PFSK-1 (cell line): ENCODE results near the gene SF3A1.

Source experiments
- FOXP2 ChIP-seq: optimal IDR thresholded peaks from 2 replicates; pipeline ENCODE3; 2011; ENCODE audit warnings: borderline replicate concordance, control low read depth, inconsistent platforms; ENCODE audit not compliant: insufficient read depth; ENCODE audit errors: extremely low read length, extremely low read depth
- POLR2AphosphoS5 ChIP-seq: IDR thresholded peaks from 2 replicates; pipeline ENCODE4 v1.6.1; 2012; ENCODE audit warnings: low read depth, mild to moderate bottlenecking, control low read depth, low read length, moderate library complexity
- SIN3A ChIP-seq: IDR thresholded peaks from 2 replicates; pipeline ENCODE4 v1.6.1; 2012; ENCODE audit warnings: mild to moderate bottlenecking, low read length, moderate library complexity, borderline replicate concordance; ENCODE audit not compliant: insufficient read depth
- TAF1 ChIP-seq: IDR thresholded peaks from 2 replicates; pipeline ENCODE4 v1.6.1; 2012; ENCODE audit warnings: low read length, control low read depth, borderline replicate concordance; ENCODE audit not compliant: insufficient read depth
- TF ChIP-seq, protein P1 (sequence below), 2 experiments: IDR thresholded peaks; 2 replicates each; pipeline versions ENCODE4 v1.6.1 to v1.8.0; 2011 to 2012; ENCODE audit warnings: low read depth in 2 of 2, low read length in 2 of 2, control low read depth in 1 of 2, inconsistent platforms in 1 of 2, mild to moderate bottlenecking in 1 of 2, moderate library complexity in 1 of 2; ENCODE audit not compliant: insufficient read depth in 1 of 2

DNA sequence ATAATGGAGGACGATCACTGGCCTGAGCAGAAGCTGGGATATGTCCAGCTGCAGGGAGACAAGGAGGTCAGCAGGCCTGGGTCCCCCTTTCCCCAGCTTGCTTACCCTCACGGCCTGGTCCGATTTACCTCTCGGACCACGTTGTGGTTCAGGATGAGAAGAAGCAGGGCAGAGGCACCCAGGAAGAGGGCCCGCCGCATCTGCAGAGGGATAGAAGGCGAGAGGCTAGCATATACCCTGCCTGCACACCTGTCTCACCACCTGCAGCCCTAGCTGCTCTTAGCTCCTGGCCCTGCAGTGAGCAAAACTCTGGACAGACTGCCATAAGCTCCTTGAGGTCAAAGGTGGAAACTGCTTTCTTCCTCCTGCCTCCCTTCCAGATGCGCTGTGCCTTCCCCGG lies 29.2 kb upstream of the SF3A1 start:
- TF ChIP-seq POLR2AphosphoS5: no peak
- TF ChIP-seq, protein P1, sequence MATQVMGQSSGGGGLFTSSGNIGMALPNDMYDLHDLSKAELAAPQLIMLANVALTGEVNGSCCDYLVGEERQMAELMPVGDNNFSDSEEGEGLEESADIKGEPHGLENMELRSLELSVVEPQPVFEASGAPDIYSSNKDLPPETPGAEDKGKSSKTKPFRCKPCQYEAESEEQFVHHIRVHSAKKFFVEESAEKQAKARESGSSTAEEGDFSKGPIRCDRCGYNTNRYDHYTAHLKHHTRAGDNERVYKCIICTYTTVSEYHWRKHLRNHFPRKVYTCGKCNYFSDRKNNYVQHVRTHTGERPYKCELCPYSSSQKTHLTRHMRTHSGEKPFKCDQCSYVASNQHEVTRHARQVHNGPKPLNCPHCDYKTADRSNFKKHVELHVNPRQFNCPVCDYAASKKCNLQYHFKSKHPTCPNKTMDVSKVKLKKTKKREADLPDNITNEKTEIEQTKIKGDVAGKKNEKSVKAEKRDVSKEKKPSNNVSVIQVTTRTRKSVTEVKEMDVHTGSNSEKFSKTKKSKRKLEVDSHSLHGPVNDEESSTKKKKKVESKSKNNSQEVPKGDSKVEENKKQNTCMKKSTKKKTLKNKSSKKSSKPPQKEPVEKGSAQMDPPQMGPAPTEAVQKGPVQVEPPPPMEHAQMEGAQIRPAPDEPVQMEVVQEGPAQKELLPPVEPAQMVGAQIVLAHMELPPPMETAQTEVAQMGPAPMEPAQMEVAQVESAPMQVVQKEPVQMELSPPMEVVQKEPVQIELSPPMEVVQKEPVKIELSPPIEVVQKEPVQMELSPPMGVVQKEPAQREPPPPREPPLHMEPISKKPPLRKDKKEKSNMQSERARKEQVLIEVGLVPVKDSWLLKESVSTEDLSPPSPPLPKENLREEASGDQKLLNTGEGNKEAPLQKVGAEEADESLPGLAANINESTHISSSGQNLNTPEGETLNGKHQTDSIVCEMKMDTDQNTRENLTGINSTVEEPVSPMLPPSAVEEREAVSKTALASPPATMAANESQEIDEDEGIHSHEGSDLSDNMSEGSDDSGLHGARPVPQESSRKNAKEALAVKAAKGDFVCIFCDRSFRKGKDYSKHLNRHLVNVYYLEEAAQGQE (IDR thresholded peaks at IDR 0.05; ENCODE audit: insufficient read depth in 1 of 2, low read depth in 2 of 2, low read length in 2 of 2): no peak
- no peak for TF ChIP-seq SIN3A
- no peak for TF ChIP-seq TAF1
- TF ChIP-seq FOXP2: no peak
